Measurements from ENCODE around the gene RBM38.

- TF ChIP-seq, protein P1, sequence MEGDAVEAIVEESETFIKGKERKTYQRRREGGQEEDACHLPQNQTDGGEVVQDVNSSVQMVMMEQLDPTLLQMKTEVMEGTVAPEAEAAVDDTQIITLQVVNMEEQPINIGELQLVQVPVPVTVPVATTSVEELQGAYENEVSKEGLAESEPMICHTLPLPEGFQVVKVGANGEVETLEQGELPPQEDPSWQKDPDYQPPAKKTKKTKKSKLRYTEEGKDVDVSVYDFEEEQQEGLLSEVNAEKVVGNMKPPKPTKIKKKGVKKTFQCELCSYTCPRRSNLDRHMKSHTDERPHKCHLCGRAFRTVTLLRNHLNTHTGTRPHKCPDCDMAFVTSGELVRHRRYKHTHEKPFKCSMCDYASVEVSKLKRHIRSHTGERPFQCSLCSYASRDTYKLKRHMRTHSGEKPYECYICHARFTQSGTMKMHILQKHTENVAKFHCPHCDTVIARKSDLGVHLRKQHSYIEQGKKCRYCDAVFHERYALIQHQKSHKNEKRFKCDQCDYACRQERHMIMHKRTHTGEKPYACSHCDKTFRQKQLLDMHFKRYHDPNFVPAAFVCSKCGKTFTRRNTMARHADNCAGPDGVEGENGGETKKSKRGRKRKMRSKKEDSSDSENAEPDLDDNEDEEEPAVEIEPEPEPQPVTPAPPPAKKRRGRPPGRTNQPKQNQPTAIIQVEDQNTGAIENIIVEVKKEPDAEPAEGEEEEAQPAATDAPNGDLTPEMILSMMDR (IDR thresholded peaks at IDR 0.05), result no peak
- TF ChIP-seq POLR2A (IDR thresholded peaks at IDR 0.05), result no peak
These were observed 13.1 kb upstream of the RBM38 start for GRCh38 chr20:57378107-57378506.

All from testis (tissue), 2 donors.